Activated naive CD4-positive, alpha-beta T cell treated with anti-CD3 and anti-CD28 coated beads for 36 hours (primary cell): ENCODE data around the gene DNM3. TPM values are rescaled to one million over a fixed set of nuclear protein-coding genes. Genes with fewer than 3 reads are reported as not detected.

ENCODE experiments used
- CTCF ChIA-PET: fragments of 350-600 bp; sonication (Branson Sonifier 250); formaldehyde crosslinking; loops from one replicate; lab custom pipeline; 2021; ENCODE audit warnings: antibody characterized with exemption; lab: Charles Lee
- DNase-seq: peaks from one replicate; pipeline ENCODE4 v3.0.0-alpha.2; 2020
- H3K27ac Mint-ChIP-seq: one replicate; pipeline ENCODE4 v1.8.0; 2021; ENCODE audit warnings: mild to moderate bottlenecking, mixed read lengths
- H3K27me3 Mint-ChIP-seq: one replicate; pipeline ENCODE4 v1.8.0; 2021; ENCODE audit warnings: low read depth, mixed read lengths
- H3K36me3 Mint-ChIP-seq: one replicate; pipeline ENCODE4 v1.8.0; 2021; ENCODE audit warnings: low read depth, mixed read lengths
- H3K4me1 Mint-ChIP-seq: one replicate; pipeline ENCODE4 v1.8.0; 2021; ENCODE audit warnings: low read depth, mixed read lengths
- H3K4me3 Mint-ChIP-seq: one replicate; pipeline ENCODE4 v1.8.0; 2021; ENCODE audit warnings: mild to moderate bottlenecking, moderate library complexity, mixed read lengths
- H3K9me3 Mint-ChIP-seq: one replicate; pipeline ENCODE4 v1.8.0; 2021; ENCODE audit warnings: mixed read lengths
- intact Hi-C: fragments of 100-400 bp; cut with micrococcal nuclease; formaldehyde crosslinking; loops from one replicate; pipeline ENCODE4 v1.15.1; 2023
- total RNA-seq, 2 experiments: library from RNA; stranded (reverse); gene quantifications; one replicate each; pipeline ENCODE4 v1.2.3, GENCODE V29; 2021

DNM3 gene
- total RNA-seq, 2 experiments from 2014 or later: 0.96 to 0.98 TPM

- H3K27me3 Mint-ChIP-seq: no peaks in the 10 kb centered on the region
- peak overlapping the region; percentile 41 for H3K27ac Mint-ChIP-seq
- CTCF ChIA-PET: interaction anchor here (1.3 to 1.4 kb wide), 2 partner anchors 89 to 130 kb away, joined by 3 read pairs; no protein-coding TSS in a partner anchor
- intact Hi-C loops: no loop called here
- no peak overlapping the region for H3K4me3 Mint-ChIP-seq
- no peaks in the 10 kb centered on the region for H3K9me3 Mint-ChIP-seq
- peaks cover 37% of the 10 kb centered on the region for H3K4me1 Mint-ChIP-seq
- DNase-seq: no peak
- no peaks in the 10 kb centered on the region for H3K36me3 Mint-ChIP-seq
These were observed 427.8 kb downstream of the DNM3 start for GRCh38 chr1:172269084-172269483.

DNA sequence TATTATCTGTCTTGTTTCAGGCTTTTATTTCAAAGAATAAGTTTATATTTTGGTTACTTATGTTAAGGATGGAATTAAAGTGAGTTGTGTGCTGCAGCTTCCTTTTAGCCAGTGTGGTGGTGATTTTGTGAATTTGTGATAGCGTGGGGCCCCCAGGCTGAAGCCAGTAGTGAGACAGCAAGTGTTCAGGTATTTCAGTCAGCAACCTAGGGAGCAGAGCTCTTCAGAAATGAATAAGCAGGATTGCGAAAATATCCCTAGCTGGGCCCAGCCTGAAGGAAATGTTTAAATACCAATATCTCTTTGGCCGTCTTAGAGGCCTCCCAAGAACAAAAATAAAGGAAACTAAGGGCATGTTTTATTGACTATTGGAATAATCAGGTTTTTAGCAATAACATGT, 428.3 kb downstream of the DNM3 start:
- Mint-ChIP-seq H3K9me3 (no peaks in the 10 kb centered on the region), H3K4me3 (no peak overlapping the region), H3K27me3 (no peaks in the 10 kb centered on the region), H3K36me3 (no peaks in the 10 kb centered on the region), H3K4me1 (peaks cover 41% of the 10 kb centered on the region), H3K27ac (peak overlapping the region; percentile 41)
- CTCF ChIA-PET: interaction anchor here (1.2 to 1.4 kb wide), 3 partner anchors 89 to 130 kb away, joined by 3 to 7 read pairs (median 3); no protein-coding TSS in a partner anchor
- intact Hi-C loops: loop anchor here (1.0 to 10.0 kb wide), 4 partner anchors 69 to 405 kb away; no protein-coding TSS in a partner anchor
- no peak for DNase-seq

DNA sequence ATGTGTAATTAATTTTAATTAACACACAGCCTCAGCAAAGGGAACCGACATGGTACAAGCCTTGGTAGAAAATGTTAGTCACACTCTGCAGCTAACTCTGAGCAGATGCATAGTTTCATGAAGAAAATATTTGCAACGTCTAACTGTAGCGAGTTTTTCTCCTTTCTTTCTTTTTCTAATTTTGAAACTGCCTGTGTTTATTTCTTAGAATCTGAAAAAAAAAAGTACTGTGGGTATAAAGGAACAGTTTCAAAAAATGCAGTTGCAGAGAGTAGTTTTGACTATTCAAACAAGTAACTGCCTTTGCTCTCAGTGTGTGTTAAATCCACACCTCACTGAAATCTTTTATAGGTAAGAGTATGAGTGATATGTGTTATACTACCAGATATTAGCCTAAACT, 429.3 kb downstream of the DNM3 start:
- no peak overlapping the region for H3K27ac Mint-ChIP-seq
- CTCF ChIA-PET: interaction anchor here (0.6 to 1.2 kb wide), 5 partner anchors 12 to 269 kb away, joined by 3 to 8 read pairs (median 4); no protein-coding TSS in a partner anchor
- no peaks in the 10 kb centered on the region for H3K9me3 Mint-ChIP-seq
- peaks cover 41% of the 10 kb centered on the region for H3K4me1 Mint-ChIP-seq
- H3K4me3 Mint-ChIP-seq: no peak overlapping the region
- no peaks in the 10 kb centered on the region for H3K36me3 Mint-ChIP-seq
- DNase-seq: no peak
- H3K27me3 Mint-ChIP-seq: no peaks in the 10 kb centered on the region
- intact Hi-C loops: loop anchor here (1.0 to 10.0 kb wide), 4 partner anchors 68 to 404 kb away; no protein-coding TSS in a partner anchor

DNA sequence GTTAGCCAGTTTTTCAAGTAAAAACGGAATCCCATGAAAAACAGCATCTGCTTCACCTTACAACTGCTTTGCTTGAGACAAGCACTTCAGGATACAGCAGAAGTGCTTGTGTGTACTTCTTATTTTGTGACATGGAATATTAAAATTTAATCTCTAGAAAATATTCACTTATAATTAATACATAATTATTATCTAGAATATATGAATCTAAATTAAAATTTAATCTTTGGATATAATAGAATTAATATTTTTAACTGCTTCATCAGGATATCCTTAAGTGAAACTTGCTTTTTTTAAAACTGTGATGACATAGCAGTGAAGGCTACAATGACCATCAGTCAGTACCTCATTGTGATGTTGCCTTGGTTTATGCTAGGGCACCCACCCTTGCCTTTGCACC, 430.8 kb downstream of the DNM3 start:
- CTCF ChIA-PET: no interaction called here
- Mint-ChIP-seq H3K27me3 (no peaks in the 10 kb centered on the region), H3K36me3 (no peaks in the 10 kb centered on the region), H3K4me1 (peaks cover 29% of the 10 kb centered on the region), H3K27ac (no peak overlapping the region), H3K9me3 (no peaks in the 10 kb centered on the region), H3K4me3 (no peak overlapping the region)
- intact Hi-C loops: loop anchor here (10.0 kb wide), 1 partner anchor 403 kb away; no protein-coding TSS in a partner anchor
- no peak for DNase-seq

GRCh38 chr1:172273647-172274396, 432.5 kb downstream of the DNM3 start:
- Mint-ChIP-seq H3K4me3 (no peak overlapping the region), H3K36me3 (no peaks in the 10 kb centered on the region), H3K9me3 (no peaks in the 10 kb centered on the region), H3K4me1 (peaks cover 29% of the 10 kb centered on the region), H3K27me3 (no peaks in the 10 kb centered on the region), H3K27ac (no peak overlapping the region)
- CTCF ChIA-PET: interaction anchor here (0.6 to 2.2 kb wide), 4 partner anchors 85 to 483 kb away, joined by 3 to 8 read pairs (median 4); no protein-coding TSS in a partner anchor
- no peak for DNase-seq
- intact Hi-C loops: loop anchor here (10.0 kb wide), 1 partner anchor 401 kb away; no protein-coding TSS in a partner anchor

- intact Hi-C loops: loop anchor here (10.0 kb wide), 1 partner anchor 399 kb away; no protein-coding TSS in a partner anchor
- no peaks in the 10 kb centered on the region for H3K36me3 Mint-ChIP-seq
- CTCF ChIA-PET: no interaction called here
- H3K9me3 Mint-ChIP-seq: no peaks in the 10 kb centered on the region
- peaks cover 20% of the 10 kb centered on the region for H3K4me1 Mint-ChIP-seq
- H3K27me3 Mint-ChIP-seq: no peaks in the 10 kb centered on the region
- H3K27ac Mint-ChIP-seq: no peak overlapping the region
- no peak overlapping the region for H3K4me3 Mint-ChIP-seq
- DNase-seq: no peak
These were observed 434.2 kb downstream of the DNM3 start for GRCh38 chr1:172275478-172275877.

- no peaks in the 10 kb centered on the region for H3K9me3 Mint-ChIP-seq
- H3K36me3 Mint-ChIP-seq: no peaks in the 10 kb centered on the region
- H3K4me3 Mint-ChIP-seq: no peak overlapping the region
- H3K27ac Mint-ChIP-seq: no peak overlapping the region
- no peaks in the 10 kb centered on the region for H3K27me3 Mint-ChIP-seq
- DNase-seq: no peak
- CTCF ChIA-PET: interaction anchor here (0.6 to 1.3 kb wide), 2 partner anchors 11 to 12 kb away, joined by 3 to 4 read pairs; no protein-coding TSS in a partner anchor
- intact Hi-C loops: loop anchor here (10.0 kb wide), 1 partner anchor 399 kb away; no protein-coding TSS in a partner anchor
- peaks cover 15% of the 10 kb centered on the region for H3K4me1 Mint-ChIP-seq
These were observed 435.0 kb downstream of the DNM3 start for GRCh38 chr1:172276120-172276818.

DNA sequence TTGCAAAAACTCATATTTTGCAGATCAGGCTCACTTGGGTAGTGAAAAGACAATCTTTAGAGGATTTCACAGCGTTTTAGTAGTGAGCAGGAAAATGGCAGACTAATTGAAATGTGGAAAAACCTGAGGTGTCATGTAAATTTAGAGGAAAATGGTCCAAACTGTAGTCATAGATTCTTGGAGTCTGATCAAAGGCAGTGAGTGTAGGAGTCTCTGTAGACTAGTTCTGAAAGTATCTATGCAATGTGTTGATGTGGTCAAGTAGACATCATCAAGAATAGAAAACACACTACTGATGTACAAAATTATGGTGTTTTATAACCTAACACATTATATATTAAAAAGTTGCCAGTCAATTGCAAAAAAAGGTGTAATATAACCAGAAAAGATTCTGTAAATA, 436.0 kb downstream of the DNM3 start:
- H3K27ac Mint-ChIP-seq: no peak overlapping the region

DNA sequence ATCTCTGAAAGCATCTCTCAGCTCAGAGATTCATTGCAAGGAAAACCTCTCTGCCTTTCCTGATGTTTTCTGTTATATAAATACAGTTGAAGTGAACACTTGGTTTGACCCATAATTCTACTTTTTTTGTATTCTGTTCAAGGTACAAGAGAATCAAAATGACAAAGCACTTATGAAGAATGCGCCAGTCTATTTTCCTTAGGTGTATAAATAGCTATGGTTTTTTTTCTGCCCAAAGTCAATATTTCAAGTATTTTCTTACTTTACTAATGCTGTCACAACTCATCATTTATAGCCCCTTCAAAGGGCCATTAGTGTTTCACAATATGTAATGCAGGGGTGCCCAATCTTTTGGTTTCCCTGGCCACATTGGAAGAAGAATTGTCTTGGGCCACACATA, 436.7 kb downstream of the DNM3 start:
- CTCF ChIA-PET: no interaction called here

More for the DNA sequence above, 436.0 kb downstream of the DNM3 start:
- Mint-ChIP-seq H3K9me3 (no peaks in the 10 kb centered on the region), H3K4me1 (peaks cover 15% of the 10 kb centered on the region), H3K36me3 (no peaks in the 10 kb centered on the region), H3K4me3 (no peak overlapping the region), H3K27me3 (no peaks in the 10 kb centered on the region)
- DNase-seq: no peak
- CTCF ChIA-PET: no interaction called here
- intact Hi-C loops: loop anchor here (10.0 kb wide), 1 partner anchor 398 kb away; no protein-coding TSS in a partner anchor

DNA sequence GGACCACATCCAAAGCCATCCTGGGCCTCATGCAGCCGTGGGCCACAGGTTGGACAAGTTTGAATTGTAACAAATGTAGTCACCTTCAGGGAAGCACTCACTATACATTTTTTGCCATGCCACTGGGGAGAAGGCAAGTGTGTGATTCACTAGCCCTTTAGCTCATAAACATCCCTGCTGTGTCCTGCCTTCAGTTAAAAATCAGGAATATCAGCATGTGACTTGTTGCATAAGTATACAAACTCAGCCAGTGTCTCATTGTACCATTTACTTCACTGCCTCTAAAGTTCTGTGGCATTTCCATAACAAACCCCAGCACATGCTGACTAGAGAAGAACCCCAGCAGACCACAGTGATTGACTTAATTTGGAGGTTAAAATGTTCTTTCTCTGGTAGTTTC, 437.2 kb downstream of the DNM3 start:
- intact Hi-C loops: loop anchor here (10.0 kb wide), 1 partner anchor 396 kb away; no protein-coding TSS in a partner anchor
- Mint-ChIP-seq H3K4me3 (no peak overlapping the region), H3K4me1 (peaks cover 13% of the 10 kb centered on the region), H3K9me3 (no peaks in the 10 kb centered on the region), H3K36me3 (no peaks in the 10 kb centered on the region), H3K27ac (no peak overlapping the region), H3K27me3 (no peaks in the 10 kb centered on the region)
- CTCF ChIA-PET: interaction anchor here (0.6 kb wide), 1 partner anchor 130 kb away, joined by 3 read pairs; no protein-coding TSS in a partner anchor
- no peak for DNase-seq

More for the DNA sequence above, 436.7 kb downstream of the DNM3 start:
- Mint-ChIP-seq H3K9me3 (no peaks in the 10 kb centered on the region), H3K4me3 (no peak overlapping the region), H3K4me1 (peaks cover 15% of the 10 kb centered on the region), H3K27ac (no peak overlapping the region), H3K36me3 (no peaks in the 10 kb centered on the region), H3K27me3 (no peaks in the 10 kb centered on the region)
- DNase-seq: no peak
- intact Hi-C loops: loop anchor here (10.0 kb wide), 1 partner anchor 397 kb away; no protein-coding TSS in a partner anchor

- H3K4me3 Mint-ChIP-seq: no peak overlapping the region
- H3K4me1 Mint-ChIP-seq: peaks cover 3% of the 10 kb centered on the region
- CTCF ChIA-PET: no interaction called here
- no peak overlapping the region for H3K27ac Mint-ChIP-seq
- no peaks in the 10 kb centered on the region for H3K9me3 Mint-ChIP-seq
- H3K36me3 Mint-ChIP-seq: no peaks in the 10 kb centered on the region
- H3K27me3 Mint-ChIP-seq: no peaks in the 10 kb centered on the region
- no peak for DNase-seq
- intact Hi-C loops: loop anchor here (10.0 kb wide), 1 partner anchor 395 kb away; no protein-coding TSS in a partner anchor
These were observed 438.8 kb downstream of the DNM3 start for GRCh38 chr1:172279939-172280636.
